Stimulated activated CD4-positive, alpha-beta T cell treated with anti-CD3 and anti-CD28 coated beads, Interleukin-15, amount 100 ng/mL, for 48 hours (primary cell): ENCODE data around the gene BRWD1.
"Not testable (repeated sequence)": the region's sequence is repeated elsewhere in the genome, so short reads cannot be mapped to it uniquely, and the experiment has no call there.

Experiments used
- DNase-seq, 2 donors: peaks; one replicate each; pipeline ENCODE4 v3.0.0-alpha.2; 2020; ENCODE audit warnings: low read depth in 2 of 2

The BRWD1 gene

GRCh38 chr21:39282911-39283310 is 30.5 kb downstream of the BRWD1 start:
- DNase-seq = no peak

DNA sequence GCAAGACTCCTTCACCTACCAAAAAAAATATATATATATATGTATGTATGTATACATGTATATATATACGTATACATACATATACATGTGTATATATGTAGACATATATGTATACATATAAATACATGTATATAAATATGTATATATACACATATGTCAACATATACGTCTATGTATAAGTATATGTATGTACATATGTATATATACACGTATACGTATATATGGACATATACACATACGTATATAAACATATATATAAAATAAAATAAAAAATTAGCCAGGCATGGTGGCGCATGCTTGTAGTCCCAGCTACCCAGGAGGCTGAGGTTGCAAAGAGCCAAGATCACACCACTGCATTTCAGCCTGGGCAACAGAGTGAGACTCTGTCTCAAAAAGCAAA is 31.6 kb downstream of the BRWD1 start:
- no peak for DNase-seq

- no peak for DNase-seq
These were observed 32.2 kb downstream of the BRWD1 start for GRCh38 chr21:39281207-39281606.

- no peak for DNase-seq
These were observed 43.8 kb downstream of the BRWD1 start for GRCh38 chr21:39269620-39270019.

DNA sequence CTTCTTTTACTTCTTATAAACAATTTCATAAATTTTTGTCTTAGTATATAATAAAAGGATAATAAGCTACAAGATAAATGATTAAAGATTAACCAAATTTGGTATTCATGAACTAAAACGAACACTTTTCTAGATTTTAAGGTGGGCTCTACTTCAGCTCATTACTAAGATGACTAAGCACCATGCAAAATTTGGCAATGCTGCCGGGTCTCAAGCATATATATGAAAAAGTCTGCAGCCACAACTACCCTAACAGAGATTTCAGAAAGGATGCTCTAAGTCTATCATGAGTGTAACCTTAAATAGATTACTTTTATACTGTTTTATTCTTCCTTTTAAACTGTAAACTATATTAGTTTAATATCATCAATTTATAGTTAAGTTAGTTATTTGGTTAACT is 47.8 kb downstream of the BRWD1 start:
- no peak for DNase-seq

DNA sequence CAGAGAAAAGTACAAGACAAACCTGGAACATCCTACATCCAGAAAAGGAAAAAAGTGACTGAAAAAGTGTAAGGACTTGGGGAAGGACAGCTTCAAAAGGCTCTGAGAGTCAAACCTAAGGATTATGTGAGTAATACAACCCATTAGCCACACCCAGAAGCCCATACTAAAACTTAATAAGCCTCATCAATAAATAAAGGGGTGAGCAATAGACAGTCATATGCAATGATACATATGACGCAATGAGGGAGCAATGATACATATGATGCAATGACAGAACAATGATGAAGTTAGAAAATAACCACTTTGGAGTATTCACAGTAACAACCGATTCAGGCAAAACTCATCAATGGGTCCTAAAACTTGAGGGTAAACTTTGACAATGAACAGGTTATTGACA is 50.1 kb downstream of the BRWD1 start:
- DNase-seq = no peak

DNA sequence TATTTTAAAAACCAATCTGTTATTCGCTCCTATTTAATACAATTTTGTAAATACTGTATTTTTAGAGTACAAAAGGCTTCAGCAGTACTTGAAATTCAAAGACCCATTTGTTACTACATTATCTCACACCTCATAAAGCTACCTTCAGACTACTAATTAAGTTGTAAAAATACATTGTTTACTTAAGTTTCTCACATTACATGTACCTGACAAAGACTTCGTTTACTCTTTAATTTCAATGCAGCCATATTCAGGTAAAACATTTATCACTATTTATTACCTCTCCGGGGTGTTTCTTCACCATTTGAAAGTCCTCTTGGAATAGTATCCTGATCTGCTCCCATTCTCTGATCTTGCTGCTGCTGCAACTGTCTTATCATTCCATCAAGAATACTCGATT is 55.2 kb downstream of the BRWD1 start:
- no peak for DNase-seq

GRCh38 chr21:39251326-39251725 is 62.1 kb downstream of the BRWD1 start:
- no peak for DNase-seq

DNA sequence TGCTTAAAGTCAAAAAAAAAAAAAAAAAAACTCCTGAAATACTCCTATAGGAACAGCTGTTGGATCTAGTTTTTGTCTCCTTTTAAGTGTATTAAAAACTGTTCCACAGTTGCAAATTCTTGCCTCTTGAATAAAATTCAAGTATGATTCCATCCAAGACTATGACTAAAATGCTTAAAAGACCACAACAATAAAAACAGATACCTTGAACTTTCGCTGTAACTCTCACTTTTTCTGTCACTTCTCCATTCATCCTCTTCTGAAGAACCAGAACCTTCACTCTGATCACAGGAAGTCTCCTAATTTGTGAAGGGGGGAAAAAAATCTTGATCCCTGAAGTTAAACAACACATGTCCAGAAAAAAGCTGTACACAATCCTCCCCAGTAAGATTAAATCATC is 75.2 kb downstream of the BRWD1 start:
- DNase-seq = no peak

- no peak for DNase-seq
These were observed 80.6 kb downstream of the BRWD1 start for GRCh38 chr21:39232861-39233291.

DNA sequence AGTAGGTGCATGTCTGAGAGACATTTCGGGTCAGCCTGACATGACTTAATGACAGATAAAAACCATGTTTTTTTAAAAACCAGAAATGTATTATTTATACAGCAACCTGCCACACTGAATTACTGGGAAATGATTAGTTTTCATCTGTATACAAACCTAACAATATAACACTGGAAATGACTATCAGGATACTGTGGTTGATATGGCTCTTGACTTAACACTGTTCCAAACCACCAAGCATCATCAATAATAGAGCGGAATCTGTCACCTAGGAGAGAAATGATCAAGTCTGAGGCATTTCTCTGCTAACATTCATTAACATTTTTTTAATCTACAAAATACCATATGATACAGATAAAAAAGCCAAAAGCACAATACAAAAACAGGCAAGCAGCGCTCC is 88.5 kb downstream of the BRWD1 start:
- no peak for DNase-seq

GRCh38 chr21:39221997-39222486 is 91.4 kb downstream of the BRWD1 start:
- DNase-seq = no peak

DNA sequence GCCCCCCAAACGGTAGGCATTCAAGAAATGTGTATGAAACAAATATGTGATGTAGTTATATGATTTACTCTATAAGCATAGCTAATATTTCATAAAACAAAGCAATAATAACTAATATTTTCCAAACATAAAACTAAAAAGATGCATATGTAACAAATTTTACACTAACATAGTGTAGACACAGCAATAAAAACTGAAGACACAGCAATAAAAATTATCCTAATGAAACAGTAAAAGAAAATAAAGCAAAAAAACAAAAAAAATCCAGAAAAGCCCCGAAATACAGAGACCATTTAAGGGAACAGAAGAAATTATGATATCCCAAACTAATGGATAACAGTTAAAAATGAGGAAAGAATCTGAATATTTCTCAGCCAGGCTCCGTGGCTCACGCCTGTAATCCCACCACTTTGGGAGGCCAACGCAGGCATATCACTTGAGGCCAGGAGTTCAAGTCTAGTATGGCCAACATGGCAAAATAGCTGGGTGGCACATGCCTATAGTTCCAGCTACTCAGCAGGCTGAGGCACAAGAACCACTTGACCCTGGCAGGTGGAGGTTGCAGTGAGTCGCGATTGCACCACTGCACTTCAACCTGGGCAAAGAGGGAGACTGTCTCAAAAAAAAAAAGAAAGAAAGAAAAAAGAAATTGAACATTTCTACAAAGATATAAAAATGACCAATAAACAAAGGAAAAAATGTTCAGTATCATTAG is 92.0 kb downstream of the BRWD1 start:
- no peak for DNase-seq

GRCh38 chr21:39220875-39221274 is 92.6 kb downstream of the BRWD1 start:
- DNase-seq = not testable (repeated sequence)

DNA sequence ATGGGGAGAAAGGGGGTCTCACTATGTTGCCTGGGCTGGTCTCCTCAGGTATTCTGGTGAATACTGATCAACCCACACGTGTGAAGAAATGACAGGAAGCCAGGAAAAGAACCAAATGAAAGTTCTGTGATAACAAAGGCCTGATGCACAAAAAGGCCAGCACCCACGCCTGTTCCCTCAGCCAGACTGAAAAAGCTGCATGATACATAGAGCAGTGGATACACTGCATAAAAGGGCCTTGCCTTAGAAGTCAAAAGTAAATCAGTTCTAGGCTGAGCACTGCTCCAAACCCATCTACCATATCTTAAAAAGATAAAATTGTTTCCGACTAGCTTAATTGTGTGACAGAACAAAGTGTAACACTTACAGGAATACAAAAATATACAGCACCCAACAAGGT is 93.3 kb downstream of the BRWD1 start:
- DNase-seq = no peak

- DNase-seq = no peak
These were observed 95.4 kb downstream of the BRWD1 start for GRCh38 chr21:39218082-39218409.

DNA sequence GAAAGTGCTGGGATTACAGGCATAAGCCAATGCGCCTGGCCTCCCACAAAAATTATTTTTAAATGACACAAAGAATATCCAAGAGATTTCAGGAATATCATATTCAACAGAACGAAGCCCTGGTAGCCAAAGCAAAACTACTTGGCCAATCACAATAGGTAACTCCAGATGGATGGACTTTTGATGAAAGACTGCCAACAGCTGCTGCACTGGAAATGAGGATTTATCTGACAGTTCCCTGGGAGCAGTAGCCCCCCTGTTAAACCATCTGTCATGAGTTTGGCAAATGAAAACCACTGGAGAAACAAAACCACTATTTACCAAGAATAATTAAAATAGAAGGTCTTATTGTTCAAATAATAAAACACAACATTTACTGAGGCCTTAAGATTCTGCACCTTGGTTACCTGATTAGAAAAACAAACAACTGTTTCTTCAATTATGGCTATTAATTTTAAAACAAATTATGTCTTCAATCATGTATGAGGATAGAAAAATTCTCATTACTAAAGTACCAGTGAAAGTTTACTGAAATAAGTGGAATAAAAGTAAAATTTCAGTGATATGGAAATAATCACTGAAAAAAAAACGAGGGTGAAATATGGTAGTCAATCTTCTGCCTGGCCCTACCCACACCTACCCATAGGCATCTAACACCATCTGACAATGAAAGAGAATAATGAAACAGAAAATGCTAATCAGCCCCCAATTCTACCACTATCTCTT is 95.9 kb downstream of the BRWD1 start:
- no peak for DNase-seq

- no peak for DNase-seq
These were observed 97.1 kb downstream of the BRWD1 start for GRCh38 chr21:39216290-39216689.

- DNase-seq = no peak
These were observed 98.4 kb downstream of the BRWD1 start for GRCh38 chr21:39215078-39215477.

GRCh38 chr21:39209334-39209688 is 104.1 kb downstream of the BRWD1 start:
- DNase-seq = no peak

GRCh38 chr21:39208624-39209333 is 104.7 kb downstream of the BRWD1 start:
- no peak for DNase-seq

DNA sequence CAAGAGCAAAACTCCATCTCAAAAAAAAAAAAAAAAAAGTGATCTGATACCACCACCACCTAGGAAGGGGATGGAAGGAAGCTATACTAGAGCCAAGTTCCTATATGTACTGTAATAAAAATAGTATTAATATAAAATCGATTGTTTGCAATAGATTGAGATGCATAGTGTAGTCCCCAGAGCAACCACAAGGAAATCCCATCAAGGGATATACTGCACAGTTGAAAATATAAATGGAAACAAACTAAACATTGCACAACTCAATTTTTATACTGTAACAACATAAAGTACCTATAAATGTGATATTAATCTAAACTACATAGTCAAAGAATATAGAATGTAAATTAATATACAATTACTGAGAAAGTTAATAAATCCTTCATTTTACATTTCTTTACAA is 109.3 kb downstream of the BRWD1 start:
- DNase-seq = no peak

DNA sequence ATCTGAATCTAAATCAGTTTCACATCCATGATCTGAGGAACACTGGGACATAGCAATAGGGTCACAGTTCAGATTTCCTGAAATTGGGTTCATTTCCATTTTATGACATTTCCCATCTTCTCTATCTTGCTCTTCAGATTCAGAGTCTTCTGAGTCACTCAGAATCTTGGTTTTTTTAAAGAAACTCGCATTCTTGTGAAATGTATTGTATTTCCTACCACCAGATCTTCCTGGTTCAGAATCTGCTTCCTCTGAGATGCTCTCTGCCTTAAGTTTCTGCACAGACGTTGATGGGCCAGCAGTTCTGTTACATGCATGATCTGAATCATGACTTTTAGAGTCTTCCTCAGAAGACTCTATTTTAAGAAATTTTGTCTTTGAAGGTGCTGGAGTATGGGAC is 114.6 kb downstream of the BRWD1 start:
- DNase-seq = no peak
